GM19324 (cell line): ENCODE measurements around the gene PLK2.

Experiments used
- ATAC-seq: cut with Tn5 transposase; IDR thresholded peaks from one replicate; pipeline ENCODE4 v1.9.1; 2021; ENCODE audit warnings: mild to moderate bottlenecking, moderate library complexity; ENCODE audit not compliant: unreplicated experiment, low FRiP score

Gene PLK2

GRCh38 chr5:58481066-58481676 is 21.3 kb upstream of the PLK2 start:
- ATAC-seq = no peak

GRCh38 chr5:58477760-58478376 is 18.0 kb upstream of the PLK2 start:
- no peak for ATAC-seq

GRCh38 chr5:58475404-58475803 is 15.5 kb upstream of the PLK2 start:
- no peak for ATAC-seq

- no peak for ATAC-seq
Observed at GRCh38 chr5:58469896-58470295, 10.0 kb upstream of the PLK2 start.

GRCh38 chr5:58466939-58467338 is 7.1 kb upstream of the PLK2 start:
- peak; percentile 99 for ATAC-seq

- ATAC-seq = no peak
Observed at GRCh38 chr5:58462623-58463230, 2.8 kb upstream of the PLK2 start.

- no peak for ATAC-seq
Observed at GRCh38 chr5:58462154-58462553, 2.3 kb upstream of the PLK2 start.

- peak; percentile 79 for ATAC-seq
Observed at GRCh38 chr5:58460732-58461286, 923 bp upstream of the PLK2 start.

- ATAC-seq = peak; percentile 7
Observed at GRCh38 chr5:58459146-58460001, 512 bp downstream of the PLK2 start.

- ATAC-seq = no peak
Observed at GRCh38 chr5:58458743-58459145, 1.1 kb downstream of the PLK2 start.

GRCh38 chr5:58458141-58458742 is 1.6 kb downstream of the PLK2 start:
- ATAC-seq = no peak

GRCh38 chr5:58457050-58457449 is 2.8 kb downstream of the PLK2 start:
- ATAC-seq = no peak

- ATAC-seq = no peak
Observed at GRCh38 chr5:58456486-58456885, 3.4 kb downstream of the PLK2 start.

- no peak for ATAC-seq
Observed at GRCh38 chr5:58456026-58456425, 3.9 kb downstream of the PLK2 start.

GRCh38 chr5:58455480-58455879 is 4.4 kb downstream of the PLK2 start:
- no peak for ATAC-seq

- no peak for ATAC-seq
Observed at GRCh38 chr5:58455066-58455465, 4.8 kb downstream of the PLK2 start.

GRCh38 chr5:58454025-58454424 is 5.9 kb downstream of the PLK2 start:
- no peak for ATAC-seq

- no peak for ATAC-seq
Observed at GRCh38 chr5:58453306-58453705, 6.6 kb downstream of the PLK2 start.

GRCh38 chr5:58452566-58453258 is 7.2 kb downstream of the PLK2 start:
- ATAC-seq = no peak
